Memory B cell (primary cell): Measurements from ENCODE around the gene FAM151A.

Source experiments
- ATAC-seq: fragments of 150-1000 bp; cut with Tn5 transposase; 2 replicates; pipeline ENCODE4 v1.10.0; 2021; ENCODE audit warnings: low read depth, mild to moderate bottlenecking, moderate library complexity
- DNase-seq, 2 donors: peaks; one replicate each; pipeline ENCODE4 v3.0.0; 2022; ENCODE audit warnings: low spot score in 2 of 2
- H3K27ac Mint-ChIP-seq: one replicate; pipeline ENCODE4 v1.8.0; 2022; ENCODE audit warnings: mild to moderate bottlenecking, moderate library complexity, mixed read lengths
- H3K27me3 Mint-ChIP-seq: one replicate; pipeline ENCODE4 v1.8.0; 2022; ENCODE audit warnings: mixed read lengths
- H3K36me3 Mint-ChIP-seq: one replicate; pipeline ENCODE4 v1.8.0; 2022; ENCODE audit warnings: mild to moderate bottlenecking, mixed read lengths
- H3K4me1 Mint-ChIP-seq: one replicate; pipeline ENCODE4 v1.8.0; 2022; ENCODE audit warnings: mixed read lengths
- H3K4me3 Mint-ChIP-seq: one replicate; pipeline ENCODE4 v1.8.0; 2022; ENCODE audit warnings: mild to moderate bottlenecking, moderate library complexity, mixed read lengths
- H3K9me3 Mint-ChIP-seq: one replicate; pipeline ENCODE4 v1.8.0; 2022; ENCODE audit warnings: mixed read lengths

FAM151A gene

DNA sequence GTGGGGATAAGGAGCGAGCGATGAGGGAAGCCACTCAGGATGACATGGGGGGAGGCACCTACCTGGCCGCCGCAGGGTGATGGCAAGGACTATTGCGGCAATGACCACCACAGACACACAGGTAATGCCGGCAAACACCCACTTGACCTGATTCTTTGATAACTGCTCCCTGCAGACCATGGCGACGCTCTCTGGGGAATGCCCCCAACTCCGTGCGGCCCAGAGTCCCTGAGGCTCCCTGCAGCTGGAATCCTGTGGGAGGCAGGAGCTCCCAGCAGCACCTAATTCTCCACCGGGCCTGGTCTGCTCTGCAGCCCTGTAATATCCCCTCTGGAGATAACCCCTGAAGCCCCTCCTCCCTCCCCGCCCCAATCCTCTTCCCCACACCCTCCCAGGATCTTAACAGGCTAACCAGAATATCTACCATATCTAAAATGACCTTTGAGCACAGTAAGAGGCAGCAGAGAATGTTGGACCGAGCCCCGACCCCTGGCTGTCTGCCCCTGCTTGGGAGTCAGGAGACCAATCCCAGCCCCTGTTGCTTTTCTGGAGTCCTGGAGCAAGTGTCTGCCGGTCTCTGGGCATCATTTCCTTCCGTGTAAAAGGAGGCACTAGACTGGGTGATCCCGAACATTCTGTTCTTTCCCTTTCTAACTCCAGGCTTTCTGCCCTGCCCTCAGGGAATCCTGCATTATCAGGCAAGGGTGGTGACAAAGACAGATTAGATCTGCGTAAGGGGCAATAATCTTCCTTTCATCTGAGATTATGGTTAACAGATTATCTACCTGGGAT is at the start of gene FAM151A:
Gene FAM151A, minus strand, starts transcription at position 310 of the 792 bp plus-strand sequence. Its CDS starts 130 bp downstream, at position 180.
- ATAC-seq (no peak), DNase-seq (no peak)
- no peaks in the 10 kb centered on the region for H3K36me3 Mint-ChIP-seq
- H3K9me3 Mint-ChIP-seq: no peaks in the 10 kb centered on the region
- H3K27ac Mint-ChIP-seq: no peak within 1 kb of the TSS
- no peaks in the 10 kb centered on the region for H3K4me1 Mint-ChIP-seq
- no peak within 1 kb of the TSS for H3K4me3 Mint-ChIP-seq
- peaks cover 15% of the 10 kb centered on the region for H3K27me3 Mint-ChIP-seq

- DNase-seq: peak; percentile 32 to 58
- peak; percentile 60 for ATAC-seq
- no peaks in the 10 kb centered on the region for H3K4me1 Mint-ChIP-seq
- no peak overlapping the region for H3K27ac Mint-ChIP-seq
- peaks cover 9% of the 10 kb centered on the region for H3K27me3 Mint-ChIP-seq
- no peak overlapping the region for H3K4me3 Mint-ChIP-seq
- no peaks in the 10 kb centered on the region for H3K36me3 Mint-ChIP-seq
- no peaks in the 10 kb centered on the region for H3K9me3 Mint-ChIP-seq
These were observed 48.8 kb upstream of the FAM151A start for GRCh38 chr1:54671985-54672608.

DNA sequence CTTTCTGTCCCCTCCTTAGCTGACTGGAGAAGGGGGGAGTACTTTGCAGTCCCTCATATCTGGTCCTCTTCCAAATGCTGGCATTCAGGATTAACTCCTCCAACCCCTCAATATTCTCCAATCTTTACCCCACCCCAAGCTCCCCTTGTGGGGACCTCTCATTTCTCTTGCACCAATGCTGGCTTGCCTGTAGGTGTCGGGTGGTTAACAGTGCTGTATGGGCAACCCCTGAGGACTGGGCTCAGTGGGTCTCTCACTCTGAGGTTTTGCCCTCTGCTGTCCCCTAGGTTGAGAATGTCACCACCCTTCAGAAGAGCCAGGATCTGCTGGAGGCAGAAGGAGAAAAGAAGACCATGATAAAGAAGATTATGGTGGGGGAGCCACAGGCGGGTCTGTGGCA is 45.2 kb upstream of the FAM151A start:
- no peak for ATAC-seq
- Mint-ChIP-seq H3K4me3 (no peak overlapping the region), H3K27ac (no peak overlapping the region), H3K36me3 (no peaks in the 10 kb centered on the region), H3K4me1 (no peaks in the 10 kb centered on the region), H3K27me3 (peaks cover 25% of the 10 kb centered on the region), H3K9me3 (no peaks in the 10 kb centered on the region)
- DNase-seq: no peak

- no peaks in the 10 kb centered on the region for H3K36me3 Mint-ChIP-seq
- no peak overlapping the region for H3K4me3 Mint-ChIP-seq
- H3K27ac Mint-ChIP-seq: no peak overlapping the region
- DNase-seq (no peak), ATAC-seq (no peak)
- no peaks in the 10 kb centered on the region for H3K9me3 Mint-ChIP-seq
- H3K4me1 Mint-ChIP-seq: no peaks in the 10 kb centered on the region
- peaks cover 23% of the 10 kb centered on the region for H3K27me3 Mint-ChIP-seq
These were observed 44.5 kb upstream of the FAM151A start for GRCh38 chr1:54667797-54668196.

- no peak for ATAC-seq
- Mint-ChIP-seq H3K4me1 (no peaks in the 10 kb centered on the region), H3K27me3 (peaks cover 22% of the 10 kb centered on the region), H3K9me3 (no peaks in the 10 kb centered on the region), H3K4me3 (no peak overlapping the region), H3K36me3 (no peaks in the 10 kb centered on the region), H3K27ac (no peak overlapping the region)
- no peak for DNase-seq
These were observed 43.0 kb upstream of the FAM151A start for GRCh38 chr1:54666333-54666732.

DNA sequence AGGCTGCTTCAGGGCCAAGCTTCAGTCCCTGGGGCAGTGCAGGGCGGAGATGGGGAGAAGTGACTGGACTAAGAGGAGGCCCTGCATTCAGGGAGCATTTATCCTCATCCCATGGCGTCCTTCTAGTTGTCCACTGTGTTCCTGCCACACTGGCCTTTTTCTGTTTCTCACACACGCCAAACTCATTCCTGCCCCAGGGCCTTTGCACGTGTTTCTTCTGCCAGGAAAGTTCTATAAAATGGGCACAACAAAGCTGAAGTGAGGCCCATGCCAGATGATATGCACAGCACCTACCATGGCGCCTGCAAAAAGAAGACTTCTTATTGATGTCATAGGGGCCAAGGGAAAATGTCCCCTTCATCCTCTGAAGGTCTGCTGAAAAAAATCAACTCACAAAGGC is 42.5 kb upstream of the FAM151A start:
- Mint-ChIP-seq H3K27ac (no peak overlapping the region), H3K4me1 (no peaks in the 10 kb centered on the region), H3K9me3 (no peaks in the 10 kb centered on the region), H3K4me3 (no peak overlapping the region), H3K27me3 (peaks cover 21% of the 10 kb centered on the region), H3K36me3 (no peaks in the 10 kb centered on the region)
- DNase-seq (no peak), ATAC-seq (no peak)

DNA sequence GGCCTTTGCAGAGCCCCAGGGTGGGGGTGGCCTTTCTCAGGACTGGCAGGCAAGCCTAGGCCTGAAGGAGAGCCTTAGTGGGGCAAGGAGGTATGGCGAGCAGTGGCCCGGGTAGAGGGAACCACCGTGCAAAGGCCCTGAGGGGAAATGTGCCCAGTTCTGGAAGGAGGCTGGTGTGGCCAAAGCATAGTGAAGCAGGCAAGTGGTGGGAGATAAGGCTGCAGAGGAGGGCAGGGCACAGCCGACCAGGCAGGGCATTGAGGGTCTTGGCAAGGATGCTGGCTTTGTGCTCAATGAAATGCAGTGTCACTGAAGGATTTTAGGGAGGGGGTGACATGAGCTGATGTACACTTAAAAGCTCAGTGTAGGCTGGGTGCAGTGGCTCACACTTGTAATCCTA is 41.0 kb upstream of the FAM151A start:
- Mint-ChIP-seq H3K27ac (no peak overlapping the region), H3K9me3 (no peaks in the 10 kb centered on the region), H3K4me1 (no peaks in the 10 kb centered on the region), H3K4me3 (no peak overlapping the region), H3K36me3 (no peaks in the 10 kb centered on the region), H3K27me3 (peaks cover 21% of the 10 kb centered on the region)
- DNase-seq (no peak), ATAC-seq (no peak)

DNA sequence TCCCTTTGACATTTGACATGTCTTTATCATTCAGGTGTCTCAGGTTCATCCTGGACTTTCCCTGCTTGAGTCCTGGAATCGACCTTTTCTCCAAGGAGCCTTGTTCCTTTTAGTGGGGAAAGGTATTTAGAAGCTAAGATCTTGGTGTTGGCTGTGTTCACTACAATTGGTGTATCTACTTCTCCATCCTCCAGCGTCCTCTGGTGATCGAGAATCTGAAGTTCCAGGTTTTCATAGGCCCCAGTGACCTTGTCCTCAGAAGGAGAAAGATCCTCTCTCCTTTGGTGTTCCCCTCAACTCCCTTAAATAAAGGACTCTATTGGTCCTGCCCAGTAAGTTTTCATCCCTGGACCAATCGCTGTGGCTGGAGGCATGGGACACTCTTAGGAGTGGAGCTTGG is 40.4 kb upstream of the FAM151A start:
- H3K27ac Mint-ChIP-seq: no peak overlapping the region
- H3K36me3 Mint-ChIP-seq: no peaks in the 10 kb centered on the region
- H3K4me3 Mint-ChIP-seq: no peak overlapping the region
- ATAC-seq: no peak
- H3K4me1 Mint-ChIP-seq: no peaks in the 10 kb centered on the region
- H3K9me3 Mint-ChIP-seq: no peaks in the 10 kb centered on the region
- H3K27me3 Mint-ChIP-seq: peaks cover 21% of the 10 kb centered on the region
- DNase-seq: no peak

- ATAC-seq (no peak), DNase-seq (no peak)
- Mint-ChIP-seq H3K9me3 (peaks cover 4% of the 10 kb centered on the region), H3K36me3 (peaks cover 5% of the 10 kb centered on the region), H3K27ac (no peak overlapping the region), H3K27me3 (peaks cover 6% of the 10 kb centered on the region), H3K4me1 (no peaks in the 10 kb centered on the region), H3K4me3 (no peak overlapping the region)
These were observed 35.0 kb upstream of the FAM151A start for GRCh38 chr1:54658164-54658913.

DNA sequence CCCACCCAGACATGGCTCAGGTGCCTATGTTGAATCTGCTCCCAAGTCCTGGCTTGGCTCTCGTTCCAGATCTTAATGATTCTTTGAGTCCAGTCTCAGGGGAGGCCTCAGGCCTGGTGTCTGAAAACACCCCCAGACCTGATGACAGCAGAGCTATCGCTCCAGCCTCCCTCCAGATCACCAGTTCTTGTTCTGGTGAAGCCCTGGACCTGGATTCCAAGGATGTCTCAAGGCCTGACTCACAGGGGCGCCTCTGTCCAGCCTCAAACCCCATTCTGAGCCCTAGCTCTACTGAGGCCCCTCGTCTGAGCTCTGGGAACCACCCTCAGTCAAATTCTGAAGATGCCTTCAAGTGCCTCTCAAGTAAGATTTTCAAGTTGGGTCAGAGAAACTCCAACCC is 29.7 kb upstream of the FAM151A start:
- Mint-ChIP-seq H3K27ac (no peak overlapping the region), H3K27me3 (peaks cover 20% of the 10 kb centered on the region), H3K9me3 (peaks cover 2% of the 10 kb centered on the region), H3K4me3 (no peak overlapping the region), H3K36me3 (peaks cover 2% of the 10 kb centered on the region), H3K4me1 (no peaks in the 10 kb centered on the region)
- ATAC-seq (no peak), DNase-seq (no peak)

- Mint-ChIP-seq H3K27me3 (peaks cover 18% of the 10 kb centered on the region), H3K27ac (no peak overlapping the region), H3K9me3 (no peaks in the 10 kb centered on the region), H3K36me3 (no peaks in the 10 kb centered on the region), H3K4me1 (no peaks in the 10 kb centered on the region), H3K4me3 (no peak overlapping the region)
- no peak for DNase-seq
- ATAC-seq: no peak
These were observed 28.8 kb upstream of the FAM151A start for GRCh38 chr1:54652168-54652567.

- no peaks in the 10 kb centered on the region for H3K4me1 Mint-ChIP-seq
- ATAC-seq: no peak
- no peak overlapping the region for H3K4me3 Mint-ChIP-seq
- H3K36me3 Mint-ChIP-seq: no peaks in the 10 kb centered on the region
- no peak overlapping the region for H3K27ac Mint-ChIP-seq
- H3K9me3 Mint-ChIP-seq: no peaks in the 10 kb centered on the region
- DNase-seq: no peak
- H3K27me3 Mint-ChIP-seq: peaks cover 18% of the 10 kb centered on the region
These were observed 28.3 kb upstream of the FAM151A start for GRCh38 chr1:54651608-54652007.

DNA sequence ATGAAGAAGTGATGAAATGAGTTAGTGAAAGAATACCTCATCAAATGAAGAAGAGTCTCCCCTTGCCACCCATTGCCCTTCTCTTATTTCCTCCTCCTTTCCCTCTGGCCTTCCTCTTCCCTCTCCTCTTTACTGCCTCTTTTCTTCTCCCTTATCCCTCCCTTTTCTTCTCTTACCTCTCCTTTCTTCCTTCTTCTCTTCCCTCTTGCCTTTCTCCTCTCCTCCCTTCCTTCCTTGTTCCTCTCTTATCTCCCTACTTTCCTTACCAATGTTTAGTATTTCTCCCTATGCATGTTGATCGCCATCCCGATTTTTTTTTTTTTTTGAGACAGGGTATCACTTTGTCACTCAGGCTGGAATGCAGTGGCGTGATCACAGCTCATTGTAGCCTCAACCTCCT is 27.1 kb upstream of the FAM151A start:
- Mint-ChIP-seq H3K27ac (no peak overlapping the region), H3K27me3 (peaks cover 18% of the 10 kb centered on the region), H3K36me3 (no peaks in the 10 kb centered on the region), H3K4me1 (no peaks in the 10 kb centered on the region), H3K4me3 (no peak overlapping the region), H3K9me3 (no peaks in the 10 kb centered on the region)
- DNase-seq (no peak), ATAC-seq (no peak)

- DNase-seq (no peak), ATAC-seq (no peak)
- Mint-ChIP-seq H3K36me3 (no peaks in the 10 kb centered on the region), H3K27ac (no peak overlapping the region), H3K4me3 (no peak overlapping the region), H3K27me3 (peaks cover 18% of the 10 kb centered on the region), H3K9me3 (no peaks in the 10 kb centered on the region), H3K4me1 (no peaks in the 10 kb centered on the region)
These were observed 26.6 kb upstream of the FAM151A start for GRCh38 chr1:54649921-54650320.
